Nephron progenitor cell (in vitro differentiated cells): ENCODE measurements around the gene PYROXD2.

Source experiments
- DNase-seq: peaks from one replicate; pipeline ENCODE4 v3.0.0; 2021
- H3K27ac Mint-ChIP-seq: 2 replicates; pipeline ENCODE4 v1.8.0; 2021; ENCODE audit warnings: mild to moderate bottlenecking, moderate library complexity, mixed read lengths
- H3K27me3 Mint-ChIP-seq: 2 replicates; pipeline ENCODE4 v1.8.0; 2021; ENCODE audit warnings: mild to moderate bottlenecking, low read depth, mixed read lengths; ENCODE audit not compliant: poor library complexity
- H3K36me3 Mint-ChIP-seq: 2 replicates; pipeline ENCODE4 v1.8.0; 2021; ENCODE audit warnings: low read depth, mixed read lengths
- H3K4me1 Mint-ChIP-seq: 2 replicates; pipeline ENCODE4 v1.8.0; 2021; ENCODE audit warnings: mixed read lengths
- H3K4me3 Mint-ChIP-seq: 2 replicates; pipeline ENCODE4 v1.8.0; 2021; ENCODE audit warnings: mild to moderate bottlenecking, moderate library complexity, mixed read lengths
- H3K9me3 Mint-ChIP-seq: 2 replicates; pipeline ENCODE4 v1.8.0; 2021; ENCODE audit warnings: mild to moderate bottlenecking, moderate library complexity, mixed read lengths
- CTCF ChIP-seq: fragments of 200-600 bp; sonication (generic); IDR thresholded peaks from 2 replicates; pipeline ENCODE4 v1.5.0; 2021; ENCODE audit warnings: antibody characterized with exemption

PYROXD2 gene

DNA sequence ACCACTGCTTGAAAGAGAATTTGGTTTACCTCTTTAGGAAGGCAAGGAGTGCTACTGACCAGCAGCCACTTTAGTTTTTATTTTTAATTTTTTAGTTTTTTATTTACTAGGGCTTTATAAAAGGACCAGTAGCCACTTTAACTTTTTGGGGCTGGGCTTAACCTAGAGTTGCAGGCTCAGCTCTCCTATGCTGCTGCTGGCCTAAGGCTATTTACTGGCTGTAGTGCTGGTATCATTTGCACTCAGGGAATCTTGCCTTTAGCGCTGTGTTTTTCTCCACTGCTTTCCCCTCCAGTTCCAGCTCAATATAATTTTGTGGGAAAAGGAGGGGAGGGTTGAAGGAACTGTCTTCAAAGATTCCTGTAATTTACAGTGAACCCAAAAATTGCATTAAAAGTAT lies 18.4 kb upstream of the PYROXD2 start:
- no peak for DNase-seq
- Mint-ChIP-seq H3K4me3 (no peak overlapping the region), H3K4me1 (no peaks in the 10 kb centered on the region), H3K36me3 (peaks cover 80% of the 10 kb centered on the region), H3K27me3 (peaks cover 3% of the 10 kb centered on the region), H3K27ac (no peak overlapping the region), H3K9me3 (peaks cover 27% of the 10 kb centered on the region)
- TF ChIP-seq CTCF = no peak

GRCh38 chr10:98432330-98432729 lies 17.3 kb upstream of the PYROXD2 start:
- no peak for TF ChIP-seq CTCF
- Mint-ChIP-seq H3K4me3 (no peak overlapping the region), H3K27ac (no peak overlapping the region), H3K4me1 (no peaks in the 10 kb centered on the region), H3K9me3 (peaks cover 25% of the 10 kb centered on the region), H3K27me3 (peaks cover 3% of the 10 kb centered on the region), H3K36me3 (peaks cover 74% of the 10 kb centered on the region)
- DNase-seq = no peak

- no peak for DNase-seq
- H3K4me3 Mint-ChIP-seq = no peak overlapping the region
- no peaks in the 10 kb centered on the region for H3K4me1 Mint-ChIP-seq
- H3K27me3 Mint-ChIP-seq = peaks cover 3% of the 10 kb centered on the region
- peaks cover 64% of the 10 kb centered on the region for H3K36me3 Mint-ChIP-seq
- H3K27ac Mint-ChIP-seq = no peak overlapping the region
- TF ChIP-seq CTCF = no peak
- H3K9me3 Mint-ChIP-seq = peaks cover 25% of the 10 kb centered on the region
Observed at GRCh38 chr10:98431016-98431415, 16.0 kb upstream of the PYROXD2 start.

DNA sequence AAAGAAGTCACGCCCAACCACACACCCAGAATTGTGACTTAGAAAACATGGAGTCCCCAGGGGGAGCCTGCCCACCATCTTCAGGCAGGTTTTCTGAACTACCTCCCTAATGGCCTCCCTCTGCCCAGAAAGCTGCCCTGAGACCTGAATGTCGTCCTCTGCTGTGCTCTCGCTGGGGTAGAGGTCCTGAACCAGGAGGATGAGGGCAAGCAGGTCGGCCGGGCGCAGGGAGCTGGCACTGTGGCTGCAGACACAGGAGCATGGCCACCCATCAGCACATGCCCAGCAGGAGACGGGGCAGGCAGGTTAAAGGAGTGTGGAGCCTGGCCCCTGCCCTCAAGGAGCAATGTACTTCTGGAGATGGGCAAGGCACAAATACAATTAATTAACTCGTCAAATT lies 15.4 kb upstream of the PYROXD2 start:
- no peak for DNase-seq
- no peak for TF ChIP-seq CTCF
- no peak overlapping the region for H3K4me3 Mint-ChIP-seq
- peaks cover 25% of the 10 kb centered on the region for H3K9me3 Mint-ChIP-seq
- no peaks in the 10 kb centered on the region for H3K4me1 Mint-ChIP-seq
- peaks cover 58% of the 10 kb centered on the region for H3K36me3 Mint-ChIP-seq
- H3K27me3 Mint-ChIP-seq = peaks cover 3% of the 10 kb centered on the region
- H3K27ac Mint-ChIP-seq = no peak overlapping the region

DNA sequence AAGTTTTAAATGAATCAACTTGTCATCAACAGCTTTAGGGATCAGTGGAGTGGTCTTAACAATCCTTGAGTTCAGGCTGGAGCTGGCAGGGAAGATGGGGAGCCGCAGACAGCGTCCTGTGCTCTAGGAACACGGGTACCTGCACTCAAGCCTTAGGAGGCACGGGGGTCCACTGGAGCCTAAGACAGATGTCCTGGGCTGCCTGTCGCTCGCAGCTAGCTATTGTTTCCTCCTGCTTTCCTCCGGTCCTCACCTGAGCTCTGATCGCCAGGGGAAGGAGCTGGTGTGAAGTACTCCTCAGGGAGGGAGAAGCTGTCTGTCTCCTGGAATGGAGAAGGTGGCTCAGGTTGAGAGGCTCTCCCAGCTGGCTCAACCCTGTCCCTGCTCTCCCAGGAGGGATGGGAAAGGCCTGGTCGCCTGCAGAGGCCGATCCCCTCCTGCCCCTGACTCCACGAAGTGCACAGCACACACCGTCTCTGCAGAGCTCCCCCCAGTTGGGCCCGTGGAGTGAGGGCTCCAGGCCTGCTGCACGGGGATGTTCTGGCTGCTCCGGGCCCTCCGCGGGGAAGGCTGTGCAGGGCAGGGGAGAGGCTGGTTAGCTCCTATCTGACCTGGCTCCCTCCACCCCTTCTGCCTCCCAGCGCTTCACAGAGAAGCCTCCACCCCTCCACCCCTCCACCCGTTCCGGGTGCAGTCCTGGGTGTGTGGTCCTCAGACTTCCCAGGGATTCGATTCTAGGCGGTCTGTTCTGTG lies 14.5 kb upstream of the PYROXD2 start:
- H3K4me1 Mint-ChIP-seq = no peaks in the 10 kb centered on the region
- TF ChIP-seq CTCF = no peak
- peaks cover 49% of the 10 kb centered on the region for H3K36me3 Mint-ChIP-seq
- peaks cover 3% of the 10 kb centered on the region for H3K27me3 Mint-ChIP-seq
- H3K9me3 Mint-ChIP-seq = peaks cover 25% of the 10 kb centered on the region
- DNase-seq = no peak
- no peak overlapping the region for H3K27ac Mint-ChIP-seq
- no peak overlapping the region for H3K4me3 Mint-ChIP-seq

- Mint-ChIP-seq H3K9me3 (peaks cover 16% of the 10 kb centered on the region), H3K36me3 (peaks cover 25% of the 10 kb centered on the region), H3K27ac (no peak overlapping the region), H3K27me3 (peaks cover 3% of the 10 kb centered on the region), H3K4me3 (no peak overlapping the region), H3K4me1 (no peaks in the 10 kb centered on the region)
- no peak for TF ChIP-seq CTCF
- DNase-seq = no peak
Observed at GRCh38 chr10:98427011-98427515, 12.1 kb upstream of the PYROXD2 start.
